GM12891 (cell line): ENCODE results near the gene LIFR.

ENCODE experiments used
- PAX5 ChIP-seq: IDR thresholded peaks from 2 replicates; pipeline ENCODE4 v1.6.1; 2011; ENCODE audit warnings: low read length, moderate library complexity, mild to moderate bottlenecking; ENCODE audit not compliant: insufficient read depth, severe bottlenecking
- POLR2A ChIP-seq: IDR thresholded peaks from 2 replicates; pipeline ENCODE4 v1.6.1; 2011; ENCODE audit warnings: low read depth, low read length, control low read depth
- POLR2AphosphoS5 ChIP-seq: IDR thresholded peaks from 2 replicates; pipeline ENCODE4 v1.6.1; 2011; ENCODE audit warnings: low read depth, low read length, control low read depth
- POU2F2 ChIP-seq: IDR thresholded peaks from 2 replicates; pipeline ENCODE4 v1.6.1; 2011; ENCODE audit warnings: low read depth, mild to moderate bottlenecking, control low read depth, low read length, moderate library complexity
- SPI1 ChIP-seq: IDR thresholded peaks from 2 replicates; pipeline ENCODE4 v1.6.1; 2011; ENCODE audit warnings: low read depth, low read length, control low read depth
- TAF1 ChIP-seq: IDR thresholded peaks from 2 replicates; pipeline ENCODE4 v1.6.1; 2011; ENCODE audit warnings: low read depth, low read length, control low read depth

- TF ChIP-seq POLR2AphosphoS5 (no peak), POLR2A (no peak), SPI1 (no peak), TAF1 (no peak), PAX5 (no peak), POU2F2 (no peak)
These were observed 1.3 kb upstream of the LIFR start for GRCh38 chr5:38557792-38558191.
